ENCODE data around the gene RNF213. TPM values are rescaled to one million over a fixed set of nuclear protein-coding genes. Genes with fewer than 3 reads are reported as not detected.
"Not testable (repeated sequence)": the region's sequence is repeated elsewhere in the genome, so short reads cannot be mapped to it uniquely, and the experiment has no call there.

RNF213 gene
- total RNA-seq, 1 experiment from 2014 or later, result 13.0 TPM

DNA sequence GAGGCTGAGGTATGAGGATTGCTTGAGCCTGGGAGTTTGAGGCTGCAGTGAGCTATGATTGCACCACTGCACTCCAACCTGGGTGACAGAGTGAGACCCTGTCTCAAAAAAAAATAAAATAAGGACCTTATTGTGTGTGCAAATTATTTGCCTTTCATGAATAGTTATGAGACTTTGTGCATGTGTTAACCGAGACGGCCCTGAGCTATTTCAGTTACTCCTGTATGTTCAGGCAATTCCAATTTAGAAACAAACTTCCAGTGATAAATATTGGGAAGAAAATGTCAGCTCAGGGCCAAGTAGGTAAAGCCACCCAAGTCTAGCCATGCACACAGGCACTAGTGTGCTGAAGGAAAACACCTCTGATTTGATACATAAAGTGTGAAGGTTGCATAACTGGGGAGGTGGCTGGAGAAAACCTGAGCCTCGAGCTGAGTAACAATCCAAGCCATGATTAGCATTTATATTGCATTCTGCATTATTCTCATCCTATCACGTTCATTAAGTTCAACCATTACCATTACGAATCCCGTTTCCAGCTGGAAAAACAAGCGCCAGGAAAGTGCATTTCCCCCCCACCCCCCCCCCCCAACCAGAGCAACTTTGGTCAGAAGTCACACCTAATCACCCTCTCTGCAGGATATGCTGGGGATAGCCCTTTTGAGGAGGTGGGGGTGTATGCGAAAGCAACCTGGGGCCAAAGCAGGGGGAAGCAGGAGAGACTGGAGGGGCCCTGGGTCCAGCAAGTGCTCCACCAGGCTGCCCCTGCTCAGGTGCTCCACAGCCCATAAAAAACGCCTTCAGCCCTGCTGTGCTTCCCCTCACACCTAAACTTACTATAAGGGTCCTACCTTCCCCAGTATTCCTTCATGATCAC lies 135.7 kb downstream of the RNF213 start:
- Histone ChIP-seq H3K27me3 (no peaks in the 10 kb centered on the region), H3K36me3 (no peaks in the 10 kb centered on the region), H3K4me1 (peaks cover 17% of the 10 kb centered on the region), H3K4me3 (no peak overlapping the region), H3K27ac (no peak overlapping the region), H3K9me3 (replicated peaks) (no peaks in the 10 kb centered on the region)
- no peak for DNase-seq

DNA sequence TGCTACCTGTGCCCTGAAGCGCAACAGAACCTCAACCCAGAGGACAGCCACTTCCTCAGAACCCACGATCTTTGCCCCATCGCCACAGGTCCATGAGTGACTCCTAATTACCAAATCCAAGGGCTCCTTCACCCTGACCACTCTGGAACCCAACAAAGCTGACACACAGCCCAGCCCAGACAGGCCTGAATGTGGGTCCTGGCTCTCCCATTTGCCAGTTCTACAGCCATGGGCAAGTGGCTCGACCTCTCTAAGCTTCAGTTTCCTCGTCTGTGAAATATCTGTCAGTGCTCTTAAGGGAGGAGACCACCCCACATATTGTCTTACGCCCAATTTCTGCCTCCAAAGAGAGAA lies 136.4 kb downstream of the RNF213 start:
- no peak for DNase-seq
- no peak overlapping the region for H3K4me3 ChIP-seq
- no peaks in the 10 kb centered on the region for H3K27me3 ChIP-seq
- no peaks in the 10 kb centered on the region for H3K9me3 ChIP-seq (replicated peaks)
- no peaks in the 10 kb centered on the region for H3K36me3 ChIP-seq
- H3K27ac ChIP-seq, result no peak overlapping the region
- H3K4me1 ChIP-seq, result peaks cover 17% of the 10 kb centered on the region

DNA sequence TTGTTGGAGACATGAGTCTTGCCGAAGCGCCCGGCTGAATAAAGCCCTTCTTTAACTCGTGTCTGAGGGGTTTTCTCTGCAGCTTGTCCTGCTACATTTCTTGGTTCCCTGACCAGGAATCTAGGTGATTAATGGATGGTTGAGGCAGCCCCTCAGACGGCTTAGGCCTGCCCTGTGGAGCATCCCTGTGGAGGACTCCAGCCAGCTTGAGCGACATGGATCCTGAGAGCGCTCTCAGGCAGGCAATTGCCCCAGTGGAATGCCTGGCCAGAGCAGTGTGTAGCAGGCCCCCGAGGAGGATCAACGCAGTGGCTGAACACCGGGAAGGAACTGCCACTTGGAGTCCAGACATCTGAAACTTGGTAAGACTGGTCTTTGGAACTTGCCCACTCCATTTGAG lies 137.0 kb downstream of the RNF213 start:
- no peak overlapping the region for H3K4me3 ChIP-seq
- H3K27me3 ChIP-seq, result no peaks in the 10 kb centered on the region
- H3K36me3 ChIP-seq, result no peaks in the 10 kb centered on the region
- H3K4me1 ChIP-seq, result peaks cover 17% of the 10 kb centered on the region
- H3K27ac ChIP-seq, result no peak overlapping the region
- DNase-seq, result no peak
- H3K9me3 ChIP-seq (replicated peaks), result no peaks in the 10 kb centered on the region

DNA sequence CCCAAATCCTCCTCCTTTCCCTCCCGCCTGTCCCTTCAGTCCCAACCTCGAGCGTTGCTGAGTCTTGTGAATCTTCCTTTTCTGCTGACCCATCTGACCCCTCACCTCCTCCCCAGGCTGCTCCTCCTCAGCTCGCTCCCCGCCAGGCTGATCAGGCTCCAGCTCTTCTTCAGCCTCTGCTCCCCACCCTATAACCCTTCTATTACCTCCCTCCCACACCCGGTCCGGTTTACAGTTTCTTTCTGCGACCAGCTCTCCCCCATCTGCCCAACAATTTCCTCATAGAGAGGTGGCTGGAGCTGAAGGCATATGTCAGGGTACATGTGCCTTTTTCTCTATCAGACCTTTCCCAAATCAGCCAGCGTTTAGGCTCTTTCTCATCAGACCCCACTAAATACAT lies 140.4 kb downstream of the RNF213 start:
- not testable (repeated sequence) for H3K27ac ChIP-seq; H3K4me3 ChIP-seq; H3K27me3 ChIP-seq; H3K9me3 ChIP-seq (replicated peaks); H3K4me1 ChIP-seq; H3K36me3 ChIP-seq; DNase-seq

DNA sequence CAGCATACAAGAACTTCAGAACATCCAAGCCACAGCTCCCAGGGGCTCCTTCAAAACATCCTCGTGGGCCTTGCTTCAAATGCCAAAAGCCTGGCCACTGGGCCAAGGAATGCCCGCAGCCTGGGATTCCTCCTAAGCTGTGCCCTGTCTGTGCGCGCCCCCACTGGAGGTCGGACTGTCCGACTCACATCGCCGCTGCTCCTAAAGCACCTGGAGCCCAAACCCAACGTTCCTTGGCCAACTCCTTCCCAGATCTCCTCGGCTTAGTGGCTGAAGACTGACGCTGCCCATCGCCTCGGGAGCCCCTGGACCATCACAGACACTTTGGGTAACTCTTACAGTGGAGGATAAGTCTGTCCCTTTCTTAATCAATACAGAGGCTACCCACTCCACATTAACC lies 141.4 kb downstream of the RNF213 start:
- DNase-seq, result not testable (repeated sequence)

DNA sequence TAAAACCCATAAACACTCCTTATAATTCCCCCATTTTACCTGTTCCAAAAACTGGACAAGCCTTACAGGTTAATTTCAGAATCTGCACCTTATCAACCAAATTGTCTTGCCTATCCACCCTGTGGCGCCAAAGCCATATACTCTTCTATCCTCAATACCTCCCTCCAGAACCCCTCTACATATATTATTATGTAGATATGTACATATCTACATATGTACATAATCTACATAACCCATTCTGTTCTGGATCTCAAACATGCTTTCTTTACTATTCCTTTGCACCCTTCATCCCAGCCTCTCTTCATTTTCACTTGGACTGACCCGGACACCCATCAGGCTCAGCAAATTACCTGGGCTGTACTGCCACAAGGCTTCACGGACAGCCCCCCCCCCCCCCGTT lies 142.3 kb downstream of the RNF213 start:
- 0 out of 2 replicates have a peak, but pooled peaks cover 3% of the 10 kb centered on the region for H3K27me3 ChIP-seq
- H3K9me3 ChIP-seq (replicated peaks), result no peaks in the 10 kb centered on the region
- DNase-seq, result no peak
- no peaks in the 10 kb centered on the region for H3K4me1 ChIP-seq
- H3K36me3 ChIP-seq, result no peaks in the 10 kb centered on the region
- H3K27ac ChIP-seq, result no peak overlapping the region
- H3K4me3 ChIP-seq, result no peak overlapping the region

More for the DNA sequence above, 141.4 kb downstream of the RNF213 start:
- H3K36me3 ChIP-seq; H3K27me3 ChIP-seq; H3K27ac ChIP-seq; H3K4me1 ChIP-seq; H3K4me3 ChIP-seq; H3K9me3 ChIP-seq (replicated peaks): not testable (repeated sequence)

DNA sequence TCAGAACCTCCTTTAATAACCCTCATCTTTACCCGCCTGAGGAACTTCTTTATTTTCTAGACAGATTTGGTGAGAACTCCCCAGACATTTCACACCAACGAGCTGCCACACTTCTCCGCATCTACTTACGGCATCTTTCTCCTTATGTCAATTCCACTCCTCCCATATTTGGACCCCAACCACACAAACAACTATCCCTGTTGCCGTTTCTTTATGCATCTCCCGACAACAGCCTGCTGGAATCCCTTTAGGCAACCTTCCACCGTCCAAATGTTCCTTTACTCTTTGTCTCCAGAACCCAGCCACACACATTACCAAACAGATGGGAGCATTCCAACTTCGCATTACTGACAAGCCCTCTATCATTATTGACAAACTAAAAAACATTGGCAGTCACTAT lies 145.5 kb downstream of the RNF213 start:
- DNase-seq, result no peak
- 0 out of 2 replicates have a peak, but pooled peaks cover 3% of the 10 kb centered on the region for H3K27me3 ChIP-seq
- no peak overlapping the region for H3K27ac ChIP-seq
- H3K9me3 ChIP-seq (replicated peaks), result no peaks in the 10 kb centered on the region
- no peaks in the 10 kb centered on the region for H3K4me1 ChIP-seq
- H3K36me3 ChIP-seq, result no peaks in the 10 kb centered on the region
- no peak overlapping the region for H3K4me3 ChIP-seq

DNA sequence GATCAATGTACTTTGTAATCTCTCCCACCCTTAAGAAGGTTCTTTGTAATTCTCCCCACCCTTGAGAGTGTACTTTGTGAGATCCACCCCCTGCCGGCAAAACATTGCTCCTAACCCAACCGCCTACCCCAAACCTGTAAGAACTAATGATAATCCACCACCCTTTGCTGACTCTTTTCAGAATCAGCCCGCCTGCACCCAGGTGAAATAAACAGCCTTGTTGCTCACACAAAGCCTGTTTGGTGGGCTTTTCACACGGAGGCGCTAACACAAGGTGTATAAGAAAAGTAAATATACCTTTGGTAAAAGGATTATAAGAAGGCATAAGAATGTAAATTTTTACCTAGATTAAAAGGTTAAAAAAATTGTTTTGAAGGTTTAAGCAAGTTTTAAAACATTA lies 147.3 kb downstream of the RNF213 start:
- H3K4me1 ChIP-seq; H3K9me3 ChIP-seq (replicated peaks); H3K27me3 ChIP-seq; H3K4me3 ChIP-seq; H3K27ac ChIP-seq; H3K36me3 ChIP-seq; DNase-seq: not testable (repeated sequence)

DNA sequence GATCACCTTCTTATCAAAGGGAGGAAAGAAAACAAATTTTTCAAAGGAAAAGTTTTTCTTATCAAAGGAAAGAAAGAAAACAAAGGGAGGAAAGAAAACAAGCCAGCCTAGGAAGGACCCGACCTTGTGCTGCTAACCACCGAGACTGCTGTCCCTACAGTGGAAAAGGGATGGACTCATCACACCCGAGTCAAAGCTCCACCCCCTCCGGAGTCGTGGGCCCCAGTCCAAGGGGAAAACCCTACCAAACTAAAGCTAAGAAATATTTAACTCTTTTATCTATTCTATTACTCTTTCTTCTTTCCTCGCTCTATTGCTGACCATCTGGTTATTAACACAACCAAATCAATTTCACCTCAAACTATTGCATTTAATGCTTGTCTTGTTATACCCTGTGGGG lies 148.2 kb downstream of the RNF213 start:
- no peak overlapping the region for H3K27ac ChIP-seq
- H3K9me3 ChIP-seq (replicated peaks), result no peaks in the 10 kb centered on the region
- H3K4me1 ChIP-seq, result no peaks in the 10 kb centered on the region
- DNase-seq, result no peak
- no peak overlapping the region for H3K4me3 ChIP-seq
- 0 out of 2 replicates have a peak, but pooled peaks cover 3% of the 10 kb centered on the region for H3K27me3 ChIP-seq
- H3K36me3 ChIP-seq, result no peaks in the 10 kb centered on the region

DNA sequence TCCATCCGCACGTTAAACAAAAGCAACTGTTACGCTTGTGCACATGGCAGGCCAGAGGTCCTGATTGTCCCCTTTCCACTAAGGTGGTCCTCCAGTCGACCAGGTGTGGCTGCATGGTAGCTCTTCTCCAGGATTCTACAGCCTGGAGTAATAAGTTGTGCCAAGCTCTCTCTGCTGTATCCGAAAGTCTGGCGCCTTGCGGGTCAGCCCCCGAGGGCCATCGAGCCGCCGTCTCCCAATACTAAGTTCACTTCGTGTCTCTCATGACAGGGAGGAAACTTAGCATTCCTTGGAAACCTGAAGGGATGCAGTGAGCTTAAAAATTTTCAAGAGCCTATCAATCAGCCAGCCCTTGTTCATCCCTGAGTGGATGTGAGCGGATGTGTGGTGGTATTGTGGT lies 149.0 kb downstream of the RNF213 start:
- H3K9me3 ChIP-seq (replicated peaks), result no peaks in the 10 kb centered on the region
- 0 out of 2 replicates have a peak, but pooled peaks cover 3% of the 10 kb centered on the region for H3K27me3 ChIP-seq
- no peak overlapping the region for H3K27ac ChIP-seq
- no peak for DNase-seq
- no peaks in the 10 kb centered on the region; the same call in 1 of the 2 replicates for H3K4me1 ChIP-seq
- no peak overlapping the region for H3K4me3 ChIP-seq
- H3K36me3 ChIP-seq, result no peaks in the 10 kb centered on the region

DNA sequence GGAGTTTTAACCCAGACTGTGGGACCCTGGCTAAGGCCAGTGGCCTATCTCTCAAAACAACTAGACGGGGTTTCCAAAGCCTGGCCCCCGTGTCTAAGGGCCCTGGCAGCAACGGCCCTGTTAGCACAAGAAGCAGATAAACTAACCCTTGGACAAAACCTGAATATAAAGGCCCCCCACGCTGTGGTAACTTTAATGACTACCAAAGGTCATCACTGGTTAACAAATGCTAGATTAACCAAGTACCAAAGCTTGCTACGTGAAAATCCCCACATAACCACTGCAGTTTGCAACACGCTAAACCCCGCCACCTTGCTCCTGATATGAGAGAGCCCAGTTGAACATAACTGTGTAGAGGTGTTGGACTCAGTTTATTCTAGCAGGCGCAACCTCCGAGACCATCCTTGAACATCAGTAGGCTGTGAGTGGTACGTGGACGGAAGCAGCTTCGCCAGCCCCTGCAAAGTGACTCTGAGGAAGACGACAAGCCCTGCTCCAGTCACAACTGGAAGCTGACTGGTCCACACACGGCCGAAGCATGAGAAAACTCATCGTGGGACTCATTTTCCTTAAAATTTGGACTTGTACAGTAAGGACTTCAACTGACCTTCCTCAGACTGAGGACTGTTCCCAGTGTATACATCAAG lies 149.9 kb downstream of the RNF213 start:
- not testable (repeated sequence) for H3K4me3 ChIP-seq; H3K36me3 ChIP-seq; H3K4me1 ChIP-seq; H3K9me3 ChIP-seq (replicated peaks); H3K27ac ChIP-seq; DNase-seq; H3K27me3 ChIP-seq

DNA sequence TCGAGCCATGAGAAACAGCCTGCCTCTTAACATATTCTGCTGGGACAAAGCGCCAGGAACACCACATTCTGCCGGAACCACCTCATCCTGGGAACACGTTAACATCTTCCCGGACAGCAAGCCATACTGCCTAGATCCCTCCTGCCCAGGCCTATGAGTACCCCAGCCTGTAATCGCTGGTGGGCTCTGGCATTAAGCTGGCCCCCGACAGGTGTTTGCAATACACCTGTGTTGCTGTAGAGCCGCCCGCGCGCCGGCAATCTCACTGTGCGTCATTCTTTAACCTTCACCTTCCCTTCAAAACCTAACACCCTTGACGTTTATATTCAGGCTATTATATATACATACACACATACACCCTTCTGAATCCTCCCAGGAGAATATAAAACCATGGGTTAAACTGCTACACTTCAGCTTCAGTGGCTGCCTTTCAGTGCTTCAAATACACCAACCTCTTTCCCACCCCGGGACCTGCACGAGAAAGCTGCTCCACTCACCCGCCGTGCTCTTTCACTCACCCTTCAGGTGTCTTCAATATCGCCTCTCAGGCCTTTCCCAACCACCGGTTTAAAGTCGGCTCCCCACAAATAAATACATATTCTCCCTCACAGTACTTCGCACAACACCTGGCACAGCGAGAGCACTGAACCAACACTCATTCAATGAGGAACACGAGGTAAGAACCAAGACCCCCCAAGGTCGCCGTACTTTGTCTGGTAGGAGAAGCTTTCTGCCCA lies 153.3 kb downstream of the RNF213 start:
- H3K9me3 ChIP-seq (replicated peaks), result no peaks in the 10 kb centered on the region
- H3K27ac ChIP-seq, result no peak overlapping the region

DNA sequence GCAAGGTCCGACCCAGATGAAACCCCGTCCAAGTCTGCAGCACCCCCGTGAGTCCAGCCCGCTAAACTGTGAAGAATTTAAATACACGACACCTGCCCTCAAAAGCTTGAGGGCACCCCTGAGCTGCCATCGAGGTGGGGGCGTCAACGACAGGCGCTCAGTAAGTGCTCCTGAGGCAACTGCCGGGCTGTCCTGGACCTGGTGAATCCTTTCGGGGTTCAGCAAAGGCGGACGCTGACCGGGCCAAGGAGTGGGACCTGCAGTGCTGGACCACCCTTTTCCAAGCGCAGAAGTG lies 153.8 kb downstream of the RNF213 start:
- Histone ChIP-seq H3K27ac (no peak overlapping the region), H3K36me3 (peaks cover 7% of the 10 kb centered on the region; the same call in 1 of the 2 replicates), H3K4me1 (no peaks in the 10 kb centered on the region; the same call in 1 of the 2 replicates), H3K27me3 (no peaks in the 10 kb centered on the region), H3K4me3 (peak overlapping the region; percentile 89), H3K9me3 (replicated peaks) (no peaks in the 10 kb centered on the region)
- DNase-seq, result no peak

More for the DNA sequence above, 153.3 kb downstream of the RNF213 start:
- H3K4me3 ChIP-seq, result peak overlapping the region; percentile 89; the same call in 1 of the 2 replicates
- no peaks in the 10 kb centered on the region; the same call in 1 of the 2 replicates for H3K4me1 ChIP-seq
- H3K36me3 ChIP-seq, result peaks cover 7% of the 10 kb centered on the region; the same call in 1 of the 2 replicates
- H3K27me3 ChIP-seq, result no peaks in the 10 kb centered on the region
- no peak for DNase-seq

DNA sequence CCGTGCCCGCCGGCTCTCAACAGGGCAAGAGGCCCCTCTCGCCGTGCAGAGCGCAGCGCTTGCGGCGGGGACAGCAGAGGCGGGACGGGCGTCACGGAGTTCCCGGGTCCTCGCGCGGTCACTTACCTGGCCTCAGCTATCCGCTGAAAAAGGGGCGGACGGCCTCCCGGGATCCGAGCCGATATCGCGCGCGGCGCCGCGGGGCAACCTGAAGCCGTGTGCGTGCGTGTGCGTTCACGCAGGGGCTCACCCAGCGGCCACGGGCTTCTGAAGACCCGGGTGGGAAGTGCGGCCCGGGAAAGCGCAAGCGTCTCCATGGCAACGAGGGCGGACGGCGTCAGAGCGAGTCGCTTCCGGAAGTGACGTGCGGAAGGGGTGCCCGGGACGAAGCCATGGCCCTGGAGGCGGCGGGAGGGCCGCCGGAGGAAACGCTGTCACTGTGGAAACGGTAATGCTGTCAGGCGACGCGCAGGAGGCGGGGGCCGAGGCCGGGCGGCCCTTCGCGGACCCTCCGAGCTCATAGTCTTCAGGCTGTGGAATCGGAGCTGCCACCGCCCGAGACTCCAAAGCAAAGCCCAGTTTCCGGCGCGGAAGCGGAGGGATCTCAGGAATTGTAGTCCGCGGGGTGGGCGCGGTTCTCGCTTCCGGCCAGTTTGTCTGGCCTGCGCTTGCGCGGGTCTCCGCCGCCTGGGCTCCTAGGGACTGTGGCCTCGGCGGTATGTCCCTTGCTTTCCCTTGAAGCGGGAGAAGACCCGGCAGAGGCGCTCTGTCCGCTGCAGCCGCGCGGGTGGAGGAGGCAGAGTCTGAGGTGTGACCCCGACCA lies 154.4 kb downstream of the RNF213 start, which contains the start of gene ENDOV:
TSS of gene ENDOV (plus strand) at position 365 of the 823 bp plus-strand sequence. CDS start at position 393, 28 bp downstream.
- Histone ChIP-seq H3K9me3 (replicated peaks) (no peaks in the 10 kb centered on the region), H3K4me3 (peak within 1 kb of the TSS; percentile 89), H3K36me3 (peaks cover 7% of the 10 kb centered on the region; the same call in 1 of the 2 replicates), H3K4me1 (no peaks in the 10 kb centered on the region; the same call in 1 of the 2 replicates), H3K27ac (peak within 1 kb of the TSS; percentile 80), H3K27me3 (no peaks in the 10 kb centered on the region)
- DNase-seq, result peak; percentile 97 to 98

Measured in SJCRH30 (cell line).